Smooth muscle cell (in vitro differentiated cells): ENCODE data around the gene CABP5. TPM values are rescaled to one million over a fixed set of nuclear protein-coding genes. Genes with fewer than 3 reads are reported as not detected.

Experiments
- DNase-seq: peaks from one replicate; lab custom pipeline; 2025; ENCODE audit not compliant: unreplicated experiment; lab: John Stamatoyannopoulos, UW
- H2AFZ ChIP-seq: fragments of 200-600 bp; sonication (generic); 2 replicates; pipeline ENCODE4 v1.6.0; 2016; ENCODE audit warnings: antibody characterized with exemption, low read depth, mild to moderate bottlenecking
- H3F3A ChIP-seq: fragments of 200-600 bp; sonication (generic); 2 replicates; pipeline ENCODE4 v1.6.0; 2017; ENCODE audit warnings: antibody characterized with exemption, low read depth
- H3K27ac ChIP-seq: fragments of 200-600 bp; sonication (generic); 2 replicates; pipeline ENCODE4 v1.5.1; 2016; ENCODE audit warnings: low read depth, mild to moderate bottlenecking
- H3K27me3 ChIP-seq: fragments of 200-600 bp; sonication (generic); 2 replicates; pipeline ENCODE4 v1.6.1; 2016; ENCODE audit warnings: low read depth, mild to moderate bottlenecking
- H3K36me3 ChIP-seq: fragments of 200-600 bp; sonication (generic); 2 replicates; pipeline ENCODE4 v1.5.1; 2016; ENCODE audit warnings: low read depth
- H3K4me1 ChIP-seq: fragments of 200-600 bp; sonication (generic); 2 replicates; pipeline ENCODE4 v1.5.1; 2016; ENCODE audit warnings: low read depth
- H3K4me2 ChIP-seq: fragments of 200-600 bp; sonication (generic); 2 replicates; pipeline ENCODE4 v1.6.0; 2016; ENCODE audit warnings: mild to moderate bottlenecking
- H3K4me3 ChIP-seq: fragments of 200-600 bp; sonication (generic); 2 replicates; pipeline ENCODE4 v1.5.1; 2016; ENCODE audit warnings: mild to moderate bottlenecking
- H3K79me2 ChIP-seq: fragments of 200-600 bp; sonication (generic); 2 replicates; pipeline ENCODE4 v1.6.0; 2016; ENCODE audit warnings: low read depth, mild to moderate bottlenecking
- H3K9ac ChIP-seq: fragments of 200-600 bp; sonication (generic); 2 replicates; pipeline ENCODE4 v1.6.0; 2016; ENCODE audit warnings: low read depth
- H3K9me3 ChIP-seq: fragments of 200-600 bp; sonication (generic); replicated peaks from 2 replicates; pipeline ENCODE4 v1.5.1; 2016; ENCODE audit warnings: low read depth
- H4K20me1 ChIP-seq: fragments of 200-600 bp; sonication (generic); 2 replicates; pipeline ENCODE4 v1.6.0; 2016; ENCODE audit warnings: low read depth
- WGBS: methylation state at CpG from one replicate; pipeline ENCODE4 v1.1.7; 2016; ENCODE audit warnings: low lambda C conversion rate; 5-methylcytosine and 5-hydroxymethylcytosine counted together
- polyA plus RNA-seq: library from polyadenylated mRNA; unstranded; fragments of >200 nt; fragmentation: Nextera tagmentation; extraction: Ambion mirVana; gene quantifications from 2 replicates; pipeline ENCODE4 v1.2.1, GENCODE V29; 2016
- total RNA-seq: library from RNA; depleted of rRNA; stranded (reverse); fragments of >200 nt; gene quantifications from 2 replicates; pipeline ENCODE4 v1.2.3, GENCODE V29; 2014
- TF ChIP-seq, protein P1 (sequence below): fragments of 200-600 bp; sonication (generic); IDR thresholded peaks from 2 replicates; pipeline ENCODE4 v1.5.1; 2017; ENCODE audit warnings: borderline replicate concordance, mild to moderate bottlenecking, antibody characterized with exemption; ENCODE audit not compliant: insufficient read depth, poor library complexity, severe bottlenecking

CABP5 gene
- total and polyA plus RNA-seq, 2 experiments from 2014 or later, result not detected

GRCh38 chr19:48033604-48034003, 10.3 kb downstream of the CABP5 start:
- WGBS, result 83% methylated on average over 5 of the region's 5 CpGs
- Histone ChIP-seq H3K27ac (no peak overlapping the region), H4K20me1 (no peaks in the 10 kb centered on the region), H3K4me1 (no peaks in the 10 kb centered on the region), H3K9me3 (peaks cover 3% of the 10 kb centered on the region), H3K79me2 (no peaks in the 10 kb centered on the region), H3K4me3 (no peak overlapping the region), H3F3A (no peaks in the 10 kb centered on the region), H3K4me2 (no peak overlapping the region), H3K9ac (no peak overlapping the region), H2AFZ (no peak overlapping the region), H3K36me3 (no peaks in the 10 kb centered on the region), H3K27me3 (no peaks in the 10 kb centered on the region)
- no peak for DNase-seq
- TF ChIP-seq, protein P1, sequence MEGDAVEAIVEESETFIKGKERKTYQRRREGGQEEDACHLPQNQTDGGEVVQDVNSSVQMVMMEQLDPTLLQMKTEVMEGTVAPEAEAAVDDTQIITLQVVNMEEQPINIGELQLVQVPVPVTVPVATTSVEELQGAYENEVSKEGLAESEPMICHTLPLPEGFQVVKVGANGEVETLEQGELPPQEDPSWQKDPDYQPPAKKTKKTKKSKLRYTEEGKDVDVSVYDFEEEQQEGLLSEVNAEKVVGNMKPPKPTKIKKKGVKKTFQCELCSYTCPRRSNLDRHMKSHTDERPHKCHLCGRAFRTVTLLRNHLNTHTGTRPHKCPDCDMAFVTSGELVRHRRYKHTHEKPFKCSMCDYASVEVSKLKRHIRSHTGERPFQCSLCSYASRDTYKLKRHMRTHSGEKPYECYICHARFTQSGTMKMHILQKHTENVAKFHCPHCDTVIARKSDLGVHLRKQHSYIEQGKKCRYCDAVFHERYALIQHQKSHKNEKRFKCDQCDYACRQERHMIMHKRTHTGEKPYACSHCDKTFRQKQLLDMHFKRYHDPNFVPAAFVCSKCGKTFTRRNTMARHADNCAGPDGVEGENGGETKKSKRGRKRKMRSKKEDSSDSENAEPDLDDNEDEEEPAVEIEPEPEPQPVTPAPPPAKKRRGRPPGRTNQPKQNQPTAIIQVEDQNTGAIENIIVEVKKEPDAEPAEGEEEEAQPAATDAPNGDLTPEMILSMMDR, result no peak

- no peak overlapping the region for H3K9ac ChIP-seq
- H3K36me3 ChIP-seq, result no peaks in the 10 kb centered on the region
- DNase-seq, result no peak
- H3K9me3 ChIP-seq, result no peaks in the 10 kb centered on the region
- H2AFZ ChIP-seq, result no peak overlapping the region
- H3K4me2 ChIP-seq, result no peak overlapping the region
- no peaks in the 10 kb centered on the region for H3K79me2 ChIP-seq
- H3K27me3 ChIP-seq, result no peaks in the 10 kb centered on the region
- no peak overlapping the region for H3K4me3 ChIP-seq
- H3K27ac ChIP-seq, result no peak overlapping the region
- no peaks in the 10 kb centered on the region for H3F3A ChIP-seq
- 76% methylated on average over 10 of the region's 10 CpGs for WGBS
- H3K4me1 ChIP-seq, result no peaks in the 10 kb centered on the region
- TF ChIP-seq, protein P1, result no peak
- H4K20me1 ChIP-seq, result no peaks in the 10 kb centered on the region
These were observed 13.8 kb downstream of the CABP5 start for GRCh38 chr19:48030073-48030472.

GRCh38 chr19:48029431-48029830, 14.4 kb downstream of the CABP5 start:
- no peak for DNase-seq
- Histone ChIP-seq H3K4me1 (no peaks in the 10 kb centered on the region), H3K36me3 (no peaks in the 10 kb centered on the region), H4K20me1 (no peaks in the 10 kb centered on the region), H3K27me3 (no peaks in the 10 kb centered on the region), H3K9me3 (no peaks in the 10 kb centered on the region), H3K4me3 (no peak overlapping the region), H3K9ac (no peak overlapping the region), H3K4me2 (no peak overlapping the region), H3F3A (no peaks in the 10 kb centered on the region), H3K79me2 (no peaks in the 10 kb centered on the region), H2AFZ (no peak overlapping the region), H3K27ac (no peak overlapping the region)
- WGBS, result 81% methylated on average over 7 of the region's 7 CpGs
- TF ChIP-seq, protein P1, result no peak

DNA sequence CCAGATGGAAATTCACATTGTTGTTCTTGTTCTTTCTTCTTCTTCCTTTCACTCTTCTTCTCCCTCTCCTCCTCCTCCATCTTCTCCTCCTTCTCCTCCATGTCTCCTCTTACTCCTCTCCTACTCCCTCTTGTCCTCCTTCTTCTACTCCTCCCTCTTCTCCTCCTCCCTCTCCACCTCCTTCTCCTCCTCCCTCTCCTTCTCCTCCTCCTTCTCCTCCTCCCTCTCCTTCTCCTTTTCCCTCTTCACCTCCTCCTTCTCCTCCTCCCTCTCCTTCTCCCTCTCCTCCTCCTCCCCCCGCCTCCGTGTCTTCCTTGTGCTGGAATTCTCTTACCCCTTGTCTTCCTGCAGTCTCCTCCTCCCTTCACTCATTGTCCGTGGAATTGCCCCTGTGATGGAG, 18.4 kb downstream of the CABP5 start:
- no peaks in the 10 kb centered on the region for H3K4me1 ChIP-seq
- no peaks in the 10 kb centered on the region for H3K79me2 ChIP-seq
- H3K27me3 ChIP-seq, result no peaks in the 10 kb centered on the region
- no peaks in the 10 kb centered on the region for H4K20me1 ChIP-seq
- H3K4me3 ChIP-seq, result no peak overlapping the region
- no peak for DNase-seq
- TF ChIP-seq, protein P1, result no peak
- H3F3A ChIP-seq, result no peaks in the 10 kb centered on the region
- H3K27ac ChIP-seq, result no peak overlapping the region
- H3K9me3 ChIP-seq, result no peaks in the 10 kb centered on the region
- no peak overlapping the region for H3K9ac ChIP-seq
- H3K4me2 ChIP-seq, result no peak overlapping the region
- 72% methylated on average over 3 of the region's 3 CpGs for WGBS
- H2AFZ ChIP-seq, result no peak overlapping the region
- H3K36me3 ChIP-seq, result no peaks in the 10 kb centered on the region
